Left kidney (tissue), 2 donors: ENCODE measurements around the gene JARID2. TPM values are rescaled to one million over a fixed set of nuclear protein-coding genes. Genes with fewer than 3 reads are reported as not detected.
"Not testable (repeated sequence)": the region's sequence is repeated elsewhere in the genome, so short reads cannot be mapped to it uniquely, and the experiment has no call there.

Source experiments
- DNase-seq: peaks from one replicate; pipeline ENCODE4 v3.0.0-alpha.2; 2013
- polyA plus RNA-seq: library from polyadenylated mRNA; unstranded; fragments of 120-200 nt; gene quantifications from one replicate; pipeline ENCODE4 v1.2.1, GENCODE V29; 2013; ENCODE audit not compliant: insufficient read length

JARID2 gene
- polyA plus RNA-seq, 1 donor = 28.4 TPM

DNA sequence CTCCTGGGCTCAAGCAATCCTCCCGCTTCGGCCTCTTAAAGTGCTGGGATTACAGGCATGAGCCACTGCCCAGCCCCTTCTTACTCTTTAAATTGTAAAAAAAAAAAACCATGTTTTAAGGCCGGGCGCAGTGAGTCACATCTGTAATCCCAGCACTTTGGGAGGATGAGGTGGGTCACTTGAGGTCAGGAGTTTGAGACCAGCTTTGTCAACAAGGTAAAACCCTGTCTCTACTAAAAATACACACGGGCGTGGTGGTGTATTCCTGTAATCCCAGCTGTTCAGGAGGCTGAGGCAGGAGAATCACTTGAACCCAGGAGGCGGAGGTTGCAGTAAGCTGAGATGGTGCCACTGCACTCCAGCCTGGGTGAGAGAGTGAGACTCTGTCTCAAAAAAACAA, 43.6 kb downstream of the JARID2 start:
- DNase-seq = not testable (repeated sequence)

DNA sequence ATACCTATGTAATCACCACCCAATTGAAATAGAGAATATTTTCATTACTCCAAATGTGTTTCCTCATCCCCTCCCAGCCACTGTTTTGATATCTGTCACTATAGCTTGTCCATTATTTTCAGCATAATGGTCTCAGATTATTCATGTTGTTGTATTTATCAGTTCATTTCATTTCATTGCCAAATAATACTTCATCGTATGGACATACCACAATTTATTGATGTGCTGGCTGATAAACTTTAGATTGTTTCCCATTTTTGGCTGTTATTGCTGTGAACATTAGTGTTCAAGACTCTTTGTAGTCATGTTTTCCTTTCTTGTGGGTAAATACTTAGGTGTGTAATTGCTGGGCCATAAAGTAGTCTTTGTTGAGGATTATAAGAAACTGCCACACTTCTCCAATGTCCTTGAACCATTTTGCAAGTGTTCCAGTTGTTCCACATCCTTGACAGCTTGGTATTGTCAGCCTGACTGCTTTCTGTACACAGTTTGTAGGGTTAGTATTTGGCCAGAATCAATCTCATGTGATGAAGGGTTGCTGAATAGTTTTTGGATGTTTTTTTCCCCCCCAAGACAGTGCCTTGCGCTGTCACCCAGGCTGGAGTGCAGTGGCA, 44.3 kb downstream of the JARID2 start:
- no peak for DNase-seq

DNA sequence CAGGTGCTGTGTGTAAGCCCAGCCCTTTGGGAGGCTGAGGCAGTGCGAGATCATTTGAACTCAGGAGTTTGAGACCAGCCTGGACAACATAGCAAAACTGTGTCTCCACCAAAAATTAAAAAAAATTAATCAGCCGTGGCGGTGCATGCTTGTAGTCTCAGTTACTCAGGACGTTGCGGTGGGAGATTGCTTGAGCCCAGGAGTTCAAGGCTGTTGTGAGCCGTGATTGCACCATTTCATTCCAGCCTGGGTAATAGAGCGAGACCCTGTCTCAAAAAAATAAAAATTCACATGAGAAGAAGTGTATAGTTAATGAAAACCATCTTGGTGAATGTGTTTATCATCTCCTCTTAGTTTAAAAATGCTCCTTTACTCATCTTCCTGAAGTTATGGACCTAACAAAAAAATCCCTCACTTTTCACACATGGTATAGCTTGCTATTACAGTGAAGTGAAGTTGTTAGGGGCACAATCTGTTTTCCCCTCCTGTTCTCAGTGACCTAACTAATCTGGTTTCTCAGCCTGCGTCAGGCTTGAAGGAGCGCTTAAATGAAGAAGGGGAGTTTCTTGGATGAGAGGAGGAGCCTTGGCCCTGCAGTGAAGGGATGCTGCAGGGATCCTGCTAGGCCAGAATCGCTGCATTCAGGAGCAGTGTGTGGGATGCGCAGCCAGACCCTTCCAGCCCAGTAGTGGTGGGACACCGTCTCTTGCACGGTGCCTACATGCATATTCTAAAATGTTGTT, 45.3 kb downstream of the JARID2 start:
- peak; percentile 47 for DNase-seq

GRCh38 chr6:15292721-15293302, 46.9 kb downstream of the JARID2 start:
- DNase-seq = no peak

GRCh38 chr6:15293674-15294073, 47.8 kb downstream of the JARID2 start:
- DNase-seq = no peak

DNA sequence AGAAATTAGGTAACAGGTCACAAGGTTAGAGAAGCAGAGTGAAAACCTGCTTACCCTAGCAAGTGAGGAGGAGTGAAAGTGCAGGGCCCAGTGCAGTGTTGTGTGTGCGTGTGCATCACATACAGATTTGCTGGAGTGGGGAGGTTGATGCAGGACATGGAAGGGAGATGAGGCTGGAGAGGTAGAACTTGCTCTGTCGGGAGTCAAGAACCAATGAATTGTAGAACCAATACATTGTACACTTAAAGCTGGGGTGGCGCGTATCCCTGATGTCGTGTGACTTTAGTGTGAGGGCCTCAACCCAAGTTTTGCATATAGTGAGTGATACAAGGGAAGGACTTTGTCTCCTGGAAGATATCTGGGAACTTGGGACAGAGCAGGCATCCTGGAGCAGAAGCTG, 48.6 kb downstream of the JARID2 start:
- DNase-seq = no peak

DNA sequence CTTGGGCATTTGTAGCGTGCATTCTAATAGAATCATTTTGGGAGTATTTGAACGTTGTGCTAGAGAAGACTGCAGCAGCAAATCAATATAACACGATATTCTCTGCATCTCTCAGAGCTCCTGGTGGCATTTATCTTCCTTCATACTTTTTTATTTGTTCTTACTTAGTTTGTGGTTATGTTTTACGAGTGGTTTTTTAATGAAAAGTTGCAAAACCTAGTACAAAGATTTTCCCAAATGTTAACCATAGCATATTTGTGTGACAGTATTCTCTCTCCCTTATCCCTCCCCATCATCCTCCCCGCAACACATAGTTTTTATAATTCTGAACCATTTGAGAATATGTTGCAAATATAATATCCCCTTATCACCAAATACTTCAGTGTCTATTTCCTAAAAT, 50.4 kb downstream of the JARID2 start:
- no peak for DNase-seq

DNA sequence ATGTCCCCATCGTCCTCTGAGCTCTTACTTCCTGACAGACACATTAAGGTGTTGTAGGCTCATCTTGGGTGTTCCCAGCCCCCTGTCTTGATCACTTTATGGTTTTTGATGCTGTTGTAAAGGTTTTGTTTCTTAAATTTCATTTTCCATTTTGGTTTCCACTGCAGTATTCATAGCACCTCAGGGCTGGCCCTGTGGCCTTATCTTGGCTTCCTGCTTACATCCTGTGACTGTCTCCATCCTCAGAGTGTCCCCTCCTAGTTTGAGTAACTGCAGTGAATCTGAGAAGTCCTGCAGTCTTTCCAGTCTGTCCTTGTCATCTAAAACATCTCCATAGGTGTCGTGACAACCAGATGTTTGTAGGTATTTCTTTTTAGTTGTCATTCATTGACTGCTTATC, 50.9 kb downstream of the JARID2 start:
- no peak for DNase-seq

DNA sequence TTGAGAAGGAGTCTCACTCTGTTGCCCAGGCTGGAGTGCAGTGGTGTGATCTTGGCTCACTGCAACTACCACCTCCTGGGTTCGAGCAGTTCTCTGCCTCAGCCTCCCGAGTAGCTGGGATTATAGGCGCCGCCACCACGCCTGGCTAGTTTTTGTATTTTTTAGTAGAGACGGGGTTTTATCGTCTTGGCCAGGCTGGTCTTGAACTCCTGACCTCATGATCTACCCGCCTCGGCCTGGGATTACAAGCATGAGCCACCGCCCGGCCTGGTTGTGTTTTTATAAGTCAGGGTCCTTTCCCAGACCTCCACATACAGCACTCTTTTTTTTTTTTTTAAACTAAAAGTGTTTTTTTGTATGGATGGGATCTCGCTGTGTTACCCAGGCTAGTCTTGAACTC, 51.3 kb downstream of the JARID2 start:
- DNase-seq = not testable (repeated sequence)

DNA sequence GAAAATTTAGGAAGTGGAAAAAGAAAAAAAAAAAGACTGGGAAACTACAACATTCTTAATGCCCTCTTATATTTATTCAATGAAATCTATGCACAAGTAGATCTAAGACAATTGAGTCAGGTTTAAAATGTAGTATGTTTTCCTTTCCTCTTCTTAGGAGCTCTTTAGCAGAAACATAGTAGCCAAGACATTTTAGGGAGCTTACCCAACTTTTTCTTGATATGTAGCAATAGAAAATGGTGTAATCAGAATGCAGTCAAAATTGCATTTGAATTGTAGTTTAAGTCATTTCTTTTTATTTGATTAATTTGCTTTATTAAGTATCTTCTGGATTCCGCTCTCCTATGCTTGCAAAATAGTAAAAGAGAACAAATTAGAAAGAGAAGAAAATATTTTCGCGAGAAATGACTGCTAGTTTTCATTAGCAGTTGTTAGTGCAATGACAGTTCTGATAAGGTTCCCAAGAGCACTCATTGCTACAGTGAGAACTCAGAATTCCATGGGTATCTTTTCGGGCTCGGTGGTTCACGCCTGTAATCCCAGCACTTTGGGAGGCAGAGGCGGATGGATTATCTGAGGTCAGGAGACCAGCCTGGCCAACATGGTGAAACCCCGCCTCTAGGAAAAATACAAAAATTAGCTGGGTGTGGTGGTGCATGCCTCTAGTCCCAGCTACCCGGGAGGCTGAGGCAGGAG, 52.2 kb downstream of the JARID2 start:
- no peak for DNase-seq

GRCh38 chr6:15299430-15300131, 53.7 kb downstream of the JARID2 start:
- no peak for DNase-seq

DNA sequence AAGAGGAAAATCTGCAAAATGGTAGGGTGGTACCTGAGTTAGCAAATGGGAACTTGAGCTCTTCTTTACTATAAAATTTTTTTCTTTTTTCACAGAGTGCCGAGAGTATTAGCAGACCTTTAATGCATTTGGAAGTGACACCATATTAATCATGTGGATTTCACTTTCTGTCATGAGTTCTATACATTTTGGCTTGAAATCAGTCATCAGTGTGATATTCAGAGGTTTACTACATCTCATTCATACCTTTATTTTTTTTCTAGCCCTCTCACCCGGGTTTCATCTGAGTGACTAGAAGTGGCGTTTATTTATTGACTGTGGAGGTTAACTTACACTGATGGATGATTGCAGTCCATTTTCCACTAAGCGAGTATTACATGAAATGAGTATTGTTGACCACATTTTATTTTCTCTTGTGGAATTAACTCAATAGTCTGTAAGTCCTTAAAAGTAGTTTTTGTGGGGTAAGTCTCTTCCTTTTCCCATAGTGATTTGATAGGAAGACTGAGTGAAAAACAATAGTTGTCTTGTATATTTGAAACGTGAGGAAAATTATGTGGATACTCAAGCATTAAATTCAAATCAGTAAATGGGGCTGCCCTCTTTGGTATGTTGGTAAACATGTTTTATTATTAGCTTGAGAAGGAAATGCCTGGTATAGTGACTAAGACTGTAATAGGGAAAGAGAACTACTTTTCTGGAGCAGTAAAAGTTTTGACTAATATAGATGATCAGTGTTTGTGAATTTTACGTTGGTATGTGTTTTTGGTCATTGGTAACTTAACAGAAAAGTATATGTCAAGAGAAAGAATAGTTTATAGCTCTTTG, 55.5 kb downstream of the JARID2 start:
- no peak for DNase-seq

- no peak for DNase-seq
These were observed 57.5 kb downstream of the JARID2 start for GRCh38 chr6:15303162-15303919.

DNA sequence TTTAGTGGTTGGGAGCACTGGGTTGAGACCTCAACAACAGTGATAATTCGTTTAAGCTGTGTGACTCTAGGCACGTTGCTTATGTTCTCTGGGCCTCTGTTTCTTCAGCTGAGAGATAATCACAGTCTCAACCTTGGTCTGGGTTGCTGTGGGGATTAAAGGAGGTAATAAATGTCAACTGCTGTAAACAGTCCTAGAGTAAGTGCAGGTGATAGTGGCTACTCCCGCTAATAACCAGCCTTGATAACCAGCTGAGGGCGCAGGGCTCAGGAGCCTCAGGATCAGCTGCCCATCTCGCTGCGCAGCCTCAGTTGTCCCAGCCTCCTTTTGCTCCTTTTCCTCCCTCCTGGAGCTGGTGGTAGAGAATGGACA, 58.0 kb downstream of the JARID2 start:
- DNase-seq = no peak

DNA sequence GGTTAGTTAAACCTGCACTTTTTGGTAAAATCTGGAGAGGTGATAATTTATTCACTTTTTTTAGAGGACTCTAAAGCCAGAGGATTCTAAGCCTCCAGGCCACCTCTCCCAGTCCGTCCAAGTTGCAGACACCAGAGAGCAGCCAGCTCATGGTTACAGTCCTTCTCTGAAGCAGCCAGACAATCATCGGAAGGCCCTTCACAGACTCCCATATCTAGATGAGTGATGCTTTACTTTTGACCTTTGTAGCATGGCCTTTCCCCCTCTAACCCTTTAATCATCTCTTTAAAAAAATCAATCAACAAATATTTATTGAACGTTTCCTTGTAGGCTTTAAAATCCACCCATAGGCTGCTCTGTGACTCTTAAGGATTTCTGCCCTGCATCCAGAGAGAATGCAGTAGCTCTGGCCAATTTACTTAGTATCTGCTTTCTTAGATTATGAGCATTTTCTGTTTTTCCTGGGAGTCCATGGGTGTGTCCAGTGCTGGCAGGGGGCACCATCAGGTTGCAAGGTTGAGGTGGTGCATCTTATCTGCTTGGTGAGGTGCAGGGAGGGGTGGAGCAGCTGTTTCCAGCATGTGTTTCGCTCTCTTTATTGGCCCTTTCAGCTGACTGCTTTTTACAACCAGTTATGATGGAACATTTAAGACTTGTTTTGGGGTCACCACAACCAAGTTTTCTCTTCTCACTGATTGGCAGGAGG, 58.6 kb downstream of the JARID2 start:
- no peak for DNase-seq

DNA sequence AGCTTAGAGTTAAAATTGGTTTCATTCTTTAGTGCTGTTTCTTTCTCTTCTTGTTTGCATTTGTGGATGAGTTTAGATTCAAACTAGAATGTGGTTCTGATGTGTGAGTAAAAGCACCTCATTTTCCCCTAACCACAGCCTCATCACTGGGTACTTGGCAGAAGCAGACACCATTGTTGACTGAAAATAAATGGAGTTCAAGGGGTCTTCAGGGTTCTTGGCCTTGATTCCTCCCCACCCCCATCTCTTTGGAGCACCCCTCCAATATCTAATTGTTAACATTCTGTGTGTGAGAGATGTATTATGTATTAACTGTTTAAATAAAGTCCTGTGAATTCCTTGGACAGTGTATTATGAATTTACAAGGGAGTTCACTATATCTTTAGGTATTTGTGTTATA, 59.6 kb downstream of the JARID2 start:
- no peak for DNase-seq

DNA sequence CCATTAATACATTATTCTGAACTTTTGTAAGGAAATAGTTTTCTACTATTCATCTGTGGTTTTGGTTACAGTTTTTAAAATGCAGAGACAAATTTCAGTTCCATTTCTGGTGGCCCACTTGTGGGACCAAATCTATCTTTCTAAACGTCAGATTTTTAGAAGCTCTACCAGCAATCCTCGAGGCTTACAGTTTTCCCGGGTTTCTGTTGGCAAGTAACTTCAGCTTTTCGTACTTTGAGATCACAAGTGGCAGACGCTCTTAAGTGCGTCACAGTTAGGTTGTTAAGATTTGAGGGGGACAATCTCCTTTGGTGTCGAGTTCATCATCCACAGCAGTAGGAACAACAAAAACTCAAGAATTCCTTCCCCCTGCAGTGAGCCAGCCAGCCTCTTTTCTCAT, 60.0 kb downstream of the JARID2 start:
- no peak for DNase-seq

DNA sequence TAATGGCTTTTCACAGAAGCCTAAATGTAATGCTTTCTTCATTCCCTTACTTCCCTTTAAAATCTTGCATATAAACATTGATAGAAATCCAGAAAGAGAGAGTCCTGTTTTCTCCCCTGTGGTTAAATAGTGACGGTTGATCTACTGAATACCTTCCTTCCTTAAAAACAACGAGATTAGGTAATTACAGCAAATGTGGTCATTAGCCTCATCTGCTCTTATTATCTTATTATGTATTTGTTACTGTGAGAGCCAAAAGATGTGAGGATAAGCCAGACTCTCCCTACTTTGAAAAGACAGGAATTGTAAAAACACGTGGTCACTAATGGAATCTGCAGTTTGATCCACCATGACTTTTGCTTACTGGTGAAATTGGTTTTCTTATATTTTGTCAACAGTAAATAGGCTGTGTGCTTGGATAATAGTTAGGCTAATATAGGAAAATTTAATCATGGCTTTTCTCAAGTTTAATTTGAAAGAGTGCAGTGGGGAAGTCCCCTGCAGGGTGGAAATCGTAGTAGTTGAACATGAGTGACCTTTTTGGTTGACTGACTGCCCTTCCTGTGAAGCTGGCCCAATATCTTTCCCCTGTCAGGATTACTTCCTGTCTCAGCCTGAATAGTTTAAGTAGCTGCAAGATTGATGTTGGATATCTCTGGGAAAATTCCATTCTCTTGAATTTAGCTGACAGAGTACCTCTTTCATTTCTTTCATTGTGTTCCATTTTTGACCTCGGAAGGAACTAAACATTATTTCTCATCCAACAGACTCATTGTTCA, 62.8 kb downstream of the JARID2 start:
- no peak for DNase-seq

- no peak for DNase-seq
These were observed 63.9 kb downstream of the JARID2 start for GRCh38 chr6:15309611-15310283.
